NCI-H526 treated with DMSO at 0.1 percent for 48 hours (cell line): ENCODE data around the gene ALDH4A1.
A peak's percentile ranks its signal among the peaks of the same experiment; 100 is the strongest.
"Not testable (repeated sequence)": the region's sequence is repeated elsewhere in the genome, so short reads cannot be mapped to it uniquely, and the experiment has no call there.

Source experiments
- DNase-seq: peaks from one replicate; lab custom pipeline; 2025; lab: John Stamatoyannopoulos, UW

The ALDH4A1 gene

GRCh38 chr1:18879215-18879790 lies 23.1 kb downstream of the ALDH4A1 start:
- no peak for DNase-seq

- DNase-seq = no peak
Measured at GRCh38 chr1:18878538-18879214, 23.7 kb downstream of the ALDH4A1 start.

GRCh38 chr1:18877282-18877681 lies 25.1 kb downstream of the ALDH4A1 start:
- DNase-seq = no peak

- no peak for DNase-seq
Measured at GRCh38 chr1:18876210-18876609, 26.1 kb downstream of the ALDH4A1 start.

GRCh38 chr1:18875796-18876128 lies 26.6 kb downstream of the ALDH4A1 start:
- DNase-seq = no peak

GRCh38 chr1:18875107-18875795 lies 27.1 kb downstream of the ALDH4A1 start:
- peak; percentile 13 for DNase-seq

- no peak for DNase-seq
Measured at GRCh38 chr1:18874600-18874999, 27.8 kb downstream of the ALDH4A1 start.

- no peak for DNase-seq
Measured at GRCh38 chr1:18874036-18874435, 28.3 kb downstream of the ALDH4A1 start.

GRCh38 chr1:18872071-18872611 lies 30.2 kb downstream of the ALDH4A1 start:
- no peak for DNase-seq

GRCh38 chr1:18871401-18872070 lies 30.8 kb downstream of the ALDH4A1 start:
- DNase-seq = no peak

GRCh38 chr1:18870957-18871356 lies 31.4 kb downstream of the ALDH4A1 start:
- DNase-seq = no peak

GRCh38 chr1:18870595-18870865 lies 31.8 kb downstream of the ALDH4A1 start:
- DNase-seq = not testable (repeated sequence)

- DNase-seq = no peak
Measured at GRCh38 chr1:18869847-18870594, 32.3 kb downstream of the ALDH4A1 start.

GRCh38 chr1:18868801-18869424 lies 33.4 kb downstream of the ALDH4A1 start:
- no peak for DNase-seq

GRCh38 chr1:18868354-18868753 lies 34.0 kb downstream of the ALDH4A1 start:
- no peak for DNase-seq

- no peak for DNase-seq
Measured at GRCh38 chr1:18866846-18867245, 35.5 kb downstream of the ALDH4A1 start.

GRCh38 chr1:18866314-18866713 lies 36.0 kb downstream of the ALDH4A1 start:
- no peak for DNase-seq

GRCh38 chr1:18865176-18865575 lies 37.2 kb downstream of the ALDH4A1 start:
- no peak for DNase-seq

GRCh38 chr1:18861590-18861989 lies 40.8 kb downstream of the ALDH4A1 start:
- no peak for DNase-seq

GRCh38 chr1:18861082-18861481 lies 41.3 kb downstream of the ALDH4A1 start:
- DNase-seq = no peak

- no peak for DNase-seq
Measured at GRCh38 chr1:18859560-18859959, 42.8 kb downstream of the ALDH4A1 start, which contains the start of gene TAS1R2. TAS1R2 (minus strand) TSS chr1:18859660; CDS start chr1:18859660, 0 bp downstream.
